ENCODE data around the gene TM6SF1.
"Not testable (repeated sequence)": the region's sequence is repeated elsewhere in the genome, so short reads cannot be mapped to it uniquely, and the experiment has no call there.

Gene TM6SF1

DNA sequence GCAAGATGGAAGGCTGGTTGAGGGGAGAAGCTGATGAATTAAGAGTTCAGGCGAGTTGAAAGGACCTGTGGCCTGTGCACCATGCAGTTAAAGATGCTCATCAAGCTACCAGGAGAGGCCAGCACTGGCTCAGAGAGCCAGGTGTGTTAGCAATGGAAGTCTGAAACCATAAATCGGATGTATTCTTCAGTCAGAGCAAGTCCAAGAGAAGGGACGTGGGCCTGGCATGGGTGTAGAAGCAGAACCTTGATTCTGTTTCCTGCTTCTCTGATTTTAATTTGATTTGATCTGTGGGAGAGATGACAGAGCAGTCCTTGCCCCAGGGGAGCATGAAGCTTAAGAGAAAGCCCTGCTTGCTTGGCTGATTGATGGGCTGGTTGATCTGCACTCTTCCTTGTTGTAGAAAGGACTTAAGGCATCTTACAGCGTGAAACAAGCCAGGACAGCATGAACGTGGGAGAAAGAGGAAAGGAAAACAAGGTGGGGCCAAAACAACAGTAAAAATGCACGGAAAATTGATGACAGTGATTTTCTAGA is 10.9 kb downstream of the TM6SF1 start:
- no peak for DNase-seq (ENCODE audit: extremely low read depth, low read depth)
- TF ChIP-seq, protein P1, sequence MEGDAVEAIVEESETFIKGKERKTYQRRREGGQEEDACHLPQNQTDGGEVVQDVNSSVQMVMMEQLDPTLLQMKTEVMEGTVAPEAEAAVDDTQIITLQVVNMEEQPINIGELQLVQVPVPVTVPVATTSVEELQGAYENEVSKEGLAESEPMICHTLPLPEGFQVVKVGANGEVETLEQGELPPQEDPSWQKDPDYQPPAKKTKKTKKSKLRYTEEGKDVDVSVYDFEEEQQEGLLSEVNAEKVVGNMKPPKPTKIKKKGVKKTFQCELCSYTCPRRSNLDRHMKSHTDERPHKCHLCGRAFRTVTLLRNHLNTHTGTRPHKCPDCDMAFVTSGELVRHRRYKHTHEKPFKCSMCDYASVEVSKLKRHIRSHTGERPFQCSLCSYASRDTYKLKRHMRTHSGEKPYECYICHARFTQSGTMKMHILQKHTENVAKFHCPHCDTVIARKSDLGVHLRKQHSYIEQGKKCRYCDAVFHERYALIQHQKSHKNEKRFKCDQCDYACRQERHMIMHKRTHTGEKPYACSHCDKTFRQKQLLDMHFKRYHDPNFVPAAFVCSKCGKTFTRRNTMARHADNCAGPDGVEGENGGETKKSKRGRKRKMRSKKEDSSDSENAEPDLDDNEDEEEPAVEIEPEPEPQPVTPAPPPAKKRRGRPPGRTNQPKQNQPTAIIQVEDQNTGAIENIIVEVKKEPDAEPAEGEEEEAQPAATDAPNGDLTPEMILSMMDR (IDR thresholded peaks at IDR 0.05; ENCODE audit: low read depth, low read length), result no peak

DNA sequence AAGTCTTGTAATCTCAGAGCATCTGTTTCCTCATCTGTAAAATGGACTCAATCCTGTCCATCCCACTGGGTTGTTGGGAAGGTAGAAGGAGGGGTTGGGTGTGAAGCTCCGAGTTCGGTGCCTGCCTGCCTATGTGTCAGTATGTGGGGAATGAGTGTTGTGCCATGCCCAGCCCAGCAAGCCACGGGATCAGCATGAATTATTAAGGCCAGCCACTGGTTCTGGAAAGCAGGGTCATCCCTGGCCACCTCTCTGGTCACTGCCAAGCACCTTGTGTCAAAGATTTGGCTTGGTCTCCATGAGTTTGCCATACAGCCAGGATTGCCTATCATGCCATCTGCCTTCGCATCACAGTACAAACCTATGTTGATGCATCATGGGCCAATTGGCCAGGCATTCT is 11.5 kb downstream of the TM6SF1 start:
- TF ChIP-seq, protein P1 (IDR thresholded peaks at IDR 0.05; ENCODE audit: low read depth, low read length), result no peak
- DNase-seq (ENCODE audit: extremely low read depth, low read depth), result no peak

DNA sequence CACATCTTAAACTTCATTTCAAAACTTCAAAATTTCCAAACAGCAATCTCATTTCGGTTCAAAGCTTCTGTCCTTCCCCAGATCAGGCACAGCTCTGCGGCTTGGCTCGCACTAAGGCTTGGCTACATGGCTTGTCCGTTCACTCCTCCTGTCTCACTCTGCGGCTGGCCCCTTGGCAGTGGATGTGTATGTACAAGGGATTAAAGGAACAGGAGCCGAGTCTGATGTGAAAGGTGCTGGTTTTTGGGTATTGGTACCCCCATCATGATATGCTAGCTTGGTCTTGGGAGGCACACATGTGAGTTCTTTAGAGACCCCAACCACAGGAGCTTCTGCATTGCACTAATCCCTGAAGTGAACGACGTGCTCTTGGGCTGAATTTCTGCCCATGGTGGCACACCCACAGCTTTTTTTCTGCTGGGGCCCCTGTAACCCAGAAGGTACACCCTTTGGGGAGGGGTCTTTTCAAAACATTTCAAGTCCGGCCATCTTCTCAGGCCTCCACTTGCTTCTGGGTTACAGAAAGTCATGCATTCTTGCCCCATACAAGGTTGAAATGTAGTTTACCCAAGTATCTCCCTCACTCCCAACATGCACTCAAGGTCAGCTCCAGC is 12.6 kb downstream of the TM6SF1 start:
- TF ChIP-seq, protein P1 (IDR thresholded peaks at IDR 0.05; ENCODE audit: low read depth, low read length), result no peak
- DNase-seq (ENCODE audit: extremely low read depth, low read depth), result no peak

DNA sequence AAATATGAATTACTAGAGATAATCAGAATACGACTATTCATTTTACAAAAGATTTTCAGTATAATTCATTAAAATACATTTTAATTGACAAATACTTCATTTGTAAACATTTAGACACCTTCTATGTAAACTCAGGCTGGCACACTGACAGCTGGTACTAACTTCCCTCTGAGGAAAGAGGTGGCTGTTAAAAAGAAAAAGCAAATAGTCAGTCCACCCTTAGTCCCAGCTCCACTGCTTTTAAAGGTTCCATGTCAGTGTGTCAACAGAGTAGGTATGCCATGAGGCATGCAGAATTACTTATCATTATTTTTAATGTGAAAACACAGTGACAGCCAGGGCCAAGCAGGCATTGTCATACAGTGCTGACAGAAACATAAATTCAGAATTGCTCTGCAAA is 16.1 kb downstream of the TM6SF1 start:
- no peak for DNase-seq (ENCODE audit: extremely low read depth, low read depth)
- TF ChIP-seq, protein P1 (IDR thresholded peaks at IDR 0.05; ENCODE audit: low read depth, low read length), result no peak

DNA sequence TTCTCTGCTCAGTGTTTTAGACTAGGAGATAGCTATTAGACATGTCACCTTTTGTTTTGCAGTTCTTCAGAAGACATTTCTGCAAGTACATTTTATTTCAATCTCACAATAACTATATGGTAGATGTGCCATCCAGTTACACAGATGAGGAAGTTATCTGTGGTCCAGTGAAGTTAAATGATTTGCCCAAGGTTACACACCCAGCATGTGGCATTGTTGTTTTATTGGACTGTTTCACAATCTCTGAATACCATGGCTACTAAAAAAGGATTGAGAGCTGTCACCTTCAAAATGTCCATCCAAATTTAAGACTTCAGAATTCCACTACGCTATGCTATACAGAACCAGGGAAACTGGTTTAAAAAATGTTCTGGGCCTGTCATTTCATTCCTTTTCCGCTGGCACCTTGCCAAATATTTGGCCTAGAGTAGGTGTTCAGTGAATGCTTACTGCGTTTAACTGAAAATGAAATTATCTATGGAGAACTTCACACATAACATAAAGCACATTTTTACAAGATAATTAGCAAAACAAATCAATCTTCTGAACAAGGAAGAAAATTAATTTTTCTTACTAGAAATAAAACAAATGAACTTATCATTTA is 20.2 kb downstream of the TM6SF1 start:
- TF ChIP-seq, protein P1 (IDR thresholded peaks at IDR 0.05; ENCODE audit: low read depth, low read length), result no peak
- no peak for DNase-seq (ENCODE audit: extremely low read depth, low read depth)

DNA sequence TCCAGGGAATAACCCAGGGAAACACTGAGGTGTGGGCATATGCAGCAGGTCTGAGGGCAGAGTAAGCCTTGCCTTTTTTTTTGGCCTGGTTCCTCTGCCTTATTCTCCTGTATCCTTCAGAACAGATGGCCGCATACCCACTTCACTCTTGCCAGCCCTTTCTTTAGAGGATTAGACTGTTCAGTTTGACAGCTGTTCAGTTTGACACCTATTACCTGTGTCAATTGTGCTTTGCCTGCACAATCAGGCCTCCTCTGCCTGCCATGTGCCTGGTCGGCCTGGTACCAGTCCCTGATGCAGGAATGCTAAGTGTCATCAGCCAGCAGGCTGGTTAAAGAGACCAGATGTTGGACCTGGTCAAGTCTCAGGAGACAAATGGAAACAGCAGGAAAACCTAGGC is 22.3 kb downstream of the TM6SF1 start:
- no peak for DNase-seq (ENCODE audit: extremely low read depth, low read depth)
- TF ChIP-seq, protein P1 (IDR thresholded peaks at IDR 0.05; ENCODE audit: low read depth, low read length), result no peak

DNA sequence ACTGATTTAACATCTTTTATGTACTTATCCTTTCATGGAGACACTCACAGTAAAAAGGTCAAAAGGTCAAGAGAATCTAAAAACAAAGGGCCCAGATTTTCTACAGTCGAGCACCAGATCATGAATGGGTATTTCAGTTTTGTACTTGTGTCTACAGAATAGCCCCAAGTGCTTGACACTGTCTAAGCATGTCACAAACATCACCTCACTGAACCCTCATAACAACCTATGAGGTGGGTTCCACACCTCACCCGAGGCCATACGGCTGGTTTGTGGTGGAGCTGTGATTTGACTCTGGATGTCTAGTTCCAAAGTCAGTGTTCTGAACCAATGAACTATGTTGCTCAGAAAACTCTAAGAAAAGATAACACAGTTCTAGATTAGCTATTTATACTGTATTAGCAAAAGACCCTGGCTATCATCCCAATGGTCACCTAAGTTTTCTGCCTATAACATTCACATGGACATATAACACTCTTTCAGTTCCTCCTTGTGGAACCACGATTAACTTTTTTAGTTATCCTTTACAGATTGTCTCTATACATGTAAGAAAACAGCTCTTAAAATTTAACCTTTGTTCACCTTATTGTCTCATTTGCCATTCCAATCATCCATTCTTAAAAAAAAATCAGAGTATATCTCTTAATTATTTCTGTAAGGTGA is 25.5 kb downstream of the TM6SF1 start:
- DNase-seq (ENCODE audit: extremely low read depth, low read depth), result no peak
- TF ChIP-seq, protein P1 (IDR thresholded peaks at IDR 0.05; ENCODE audit: low read depth, low read length), result no peak

DNA sequence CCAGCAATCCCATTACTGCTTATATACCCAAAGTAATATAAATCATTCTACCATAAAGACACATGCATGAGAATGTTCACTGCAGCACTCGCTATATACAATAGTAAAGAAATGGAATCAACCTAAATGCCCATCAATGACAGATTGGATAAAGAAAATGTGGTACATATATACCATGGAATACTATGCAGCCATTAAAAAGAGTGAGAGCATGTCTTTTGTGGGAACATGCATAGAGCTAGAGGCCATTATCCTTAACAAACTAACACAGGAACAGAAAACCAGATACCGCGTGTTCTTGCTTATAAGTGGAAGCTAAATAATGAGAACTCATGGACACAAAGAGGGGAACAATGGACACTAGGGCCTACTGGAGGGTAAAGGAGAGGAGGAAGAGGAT is 34.7 kb downstream of the TM6SF1 start:
- DNase-seq (ENCODE audit: extremely low read depth, low read depth), result not testable (repeated sequence)

Data from AG09319 (cell line).